Trophoblast cell (in vitro differentiated cells and primary cell): ENCODE data around the gene NXN.

ENCODE experiments used
- DNase-seq, 2 donors: peaks; one replicate each; pipeline ENCODE4 v3.0.0-alpha.2; 2016
- H2AFZ ChIP-seq: 2 replicates; pipeline ENCODE4 v1.6.1; 2013; ENCODE audit warnings: low read length, moderate library complexity, mild to moderate bottlenecking; ENCODE audit not compliant: insufficient read depth, poor library complexity
- H2AK5ac ChIP-seq: 2 replicates; pipeline ENCODE4 v1.6.1; 2013; ENCODE audit warnings: mild to moderate bottlenecking, low read length
- H2BK120ac ChIP-seq: 2 replicates; pipeline ENCODE4 v1.6.1; 2013; ENCODE audit warnings: low read length, mild to moderate bottlenecking, moderate library complexity; ENCODE audit not compliant: insufficient read depth, poor library complexity
- H2BK12ac ChIP-seq: 2 replicates; pipeline ENCODE4 v1.6.1; 2013; ENCODE audit warnings: mild to moderate bottlenecking, low read length, moderate library complexity
- H2BK5ac ChIP-seq: 2 replicates; pipeline ENCODE4 v1.6.1; 2013; ENCODE audit warnings: low read length, low read depth, moderate library complexity, mild to moderate bottlenecking; ENCODE audit not compliant: poor library complexity
- H3K14ac ChIP-seq: 2 replicates; pipeline ENCODE4 v1.6.1; 2013; ENCODE audit warnings: mild to moderate bottlenecking, low read length
- H3K18ac ChIP-seq: 2 replicates; pipeline ENCODE4 v1.6.1; 2013; ENCODE audit warnings: mild to moderate bottlenecking, low read length
- H3K23ac ChIP-seq: 2 replicates; pipeline ENCODE4 v1.6.1; 2013; ENCODE audit warnings: low read length
- H3K27ac ChIP-seq: 2 replicates; pipeline ENCODE4 v1.5.1; 2013; ENCODE audit warnings: low read depth, mild to moderate bottlenecking, inconsistent platforms, low read length, moderate library complexity
- H3K27me3 ChIP-seq: 2 replicates; pipeline ENCODE4 v1.6.1; 2013; ENCODE audit warnings: inconsistent platforms, mild to moderate bottlenecking, low read length, moderate library complexity; ENCODE audit not compliant: insufficient read depth
- H3K36me3 ChIP-seq, 2 experiments: 1 replicate in 1 of 2; 2 replicates in 1 of 2; pipeline ENCODE4 v1.6.1; 2013; ENCODE audit warnings: low read length in 2 of 2, mild to moderate bottlenecking in 2 of 2, moderate library complexity in 1 of 2; ENCODE audit not compliant: insufficient read depth in 2 of 2, control insufficient read depth in 1 of 2
- H3K4ac ChIP-seq: 2 replicates; pipeline ENCODE4 v1.6.1; 2013; ENCODE audit warnings: low read depth, mild to moderate bottlenecking, low read length, moderate library complexity
- H3K4me1 ChIP-seq, 2 experiments: 1 replicate in 1 of 2; 2 replicates in 1 of 2; pipeline ENCODE4 v1.6.1; 2013; ENCODE audit warnings: low read length in 2 of 2, mild to moderate bottlenecking in 2 of 2, moderate library complexity in 1 of 2; ENCODE audit not compliant: insufficient read depth in 2 of 2, control insufficient read depth in 1 of 2
- H3K4me2 ChIP-seq: 2 replicates; pipeline ENCODE4 v1.6.1; 2013; ENCODE audit warnings: inconsistent platforms, mild to moderate bottlenecking, low read length, moderate library complexity
- H3K4me3 ChIP-seq: 2 replicates; pipeline ENCODE4 v1.5.1; 2013; ENCODE audit warnings: mild to moderate bottlenecking, low read depth, low read length, inconsistent platforms
- H3K79me1 ChIP-seq: one replicate; pipeline ENCODE4 v1.6.1; 2013; ENCODE audit warnings: low read length
- H3K79me2 ChIP-seq: 2 replicates; pipeline ENCODE4 v1.6.1; 2013; ENCODE audit warnings: low read length, mild to moderate bottlenecking; ENCODE audit not compliant: control insufficient read depth, insufficient read depth, poor library complexity
- H3K9ac ChIP-seq: 2 replicates; pipeline ENCODE4 v1.6.1; 2013; ENCODE audit warnings: mild to moderate bottlenecking, low read length
- H3K9me3 ChIP-seq: 2 replicates; pipeline ENCODE4 v1.6.1; 2013; ENCODE audit warnings: low read depth, mild to moderate bottlenecking, control low read depth, inconsistent platforms, low read length; ENCODE audit not compliant: insufficient read depth
- H4K12ac ChIP-seq: 2 replicates; pipeline ENCODE4 v1.6.1; 2013; ENCODE audit warnings: low read depth, mild to moderate bottlenecking, low read length, moderate library complexity
- H4K8ac ChIP-seq: 2 replicates; pipeline ENCODE4 v1.6.1; 2013; ENCODE audit warnings: low read depth, mild to moderate bottlenecking, low read length, moderate library complexity
- H4K91ac ChIP-seq: one replicate; pipeline ENCODE4 v1.6.1; 2013; ENCODE audit warnings: low read depth, mild to moderate bottlenecking, low read length, moderate library complexity
- WGBS: extraction: QIAGEN DNeasy Blood & Tissue Kit; methylation state at CpG from one replicate; pipeline ENCODE4 v1.1.7; 2013; ENCODE audit warnings: missing lambda C conversion rate; ENCODE audit not compliant: insufficient read length, insufficient coverage; ENCODE audit errors: extremely low coverage; 5-methylcytosine and 5-hydroxymethylcytosine counted together

The NXN gene

GRCh38 chr17:967122-967521 lies 12.5 kb downstream of the NXN start:
- H4K8ac ChIP-seq: no peak overlapping the region
- no peak overlapping the region for H2BK5ac ChIP-seq
- H3K14ac ChIP-seq: no peak overlapping the region
- no peak overlapping the region for H3K23ac ChIP-seq
- no peak overlapping the region for H4K12ac ChIP-seq
- no peaks in the 10 kb centered on the region for H3K27me3 ChIP-seq
- peaks cover 0 to 2% of the 10 kb centered on the region in 2 experiments for H3K36me3 ChIP-seq
- H2BK120ac ChIP-seq: no peak overlapping the region
- peaks cover 19% of the 10 kb centered on the region for H3K79me2 ChIP-seq
- H4K91ac ChIP-seq: no peak overlapping the region
- H3K4me1 ChIP-seq: peaks cover 4 to 8% of the 10 kb centered on the region in 2 experiments
- no peak for DNase-seq
- no peaks in the 10 kb centered on the region for H3K9me3 ChIP-seq
- H3K4ac ChIP-seq: peak overlapping the region; percentile 75
- H3K18ac ChIP-seq: peak overlapping the region; percentile 38
- no peak overlapping the region for H2AFZ ChIP-seq
- no peaks in the 10 kb centered on the region for H3K79me1 ChIP-seq
- H3K4me2 ChIP-seq: no peak overlapping the region
- no peak overlapping the region for H2AK5ac ChIP-seq
- H3K9ac ChIP-seq: no peak overlapping the region
- WGBS: no CpG with 5 or more reads among the region's 9 CpGs
- H2BK12ac ChIP-seq: no peak overlapping the region
- H3K4me3 ChIP-seq: no peak overlapping the region
- no peak overlapping the region for H3K27ac ChIP-seq

- H3K27ac ChIP-seq: no peak overlapping the region
- H2AFZ ChIP-seq: no peak overlapping the region
- peaks cover 4 to 8% of the 10 kb centered on the region in 2 experiments for H3K4me1 ChIP-seq
- peaks cover 16% of the 10 kb centered on the region for H3K79me2 ChIP-seq
- H3K9me3 ChIP-seq: no peaks in the 10 kb centered on the region
- no peak overlapping the region for H3K9ac ChIP-seq
- H3K4me2 ChIP-seq: no peak overlapping the region
- no peak overlapping the region for H3K14ac ChIP-seq
- H2BK12ac ChIP-seq: no peak overlapping the region
- no peak overlapping the region for H3K4me3 ChIP-seq
- H2AK5ac ChIP-seq: no peak overlapping the region
- peak overlapping the region; percentile 22 for H3K4ac ChIP-seq
- no peak overlapping the region for H4K8ac ChIP-seq
- H3K27me3 ChIP-seq: no peaks in the 10 kb centered on the region
- H2BK5ac ChIP-seq: no peak overlapping the region
- no peak overlapping the region for H4K12ac ChIP-seq
- no CpG with 5 or more reads among the region's 12 CpGs for WGBS
- H4K91ac ChIP-seq: no peak overlapping the region
- H3K18ac ChIP-seq: no peak overlapping the region
- no peak overlapping the region for H3K23ac ChIP-seq
- H2BK120ac ChIP-seq: no peak overlapping the region
- H3K79me1 ChIP-seq: no peaks in the 10 kb centered on the region
- DNase-seq: no peak
- peaks cover 0 to under 1% of the 10 kb centered on the region in 2 experiments for H3K36me3 ChIP-seq
Observed at GRCh38 chr17:965311-965989, 14.1 kb downstream of the NXN start.

GRCh38 chr17:964876-965275 lies 14.7 kb downstream of the NXN start:
- H3K4me3 ChIP-seq: no peak overlapping the region
- no peak overlapping the region for H3K27ac ChIP-seq
- H3K23ac ChIP-seq: no peak overlapping the region
- no peak for DNase-seq
- no peak overlapping the region for H2AFZ ChIP-seq
- peak overlapping the region; percentile 90 for H3K4ac ChIP-seq
- no peak overlapping the region for H4K91ac ChIP-seq
- H2BK5ac ChIP-seq: no peak overlapping the region
- H3K4me1 ChIP-seq: peaks cover 4 to 5% of the 10 kb centered on the region in 2 experiments
- H3K36me3 ChIP-seq: no peaks in the 10 kb centered on the region
- no peak overlapping the region for H3K14ac ChIP-seq
- no peak overlapping the region for H3K18ac ChIP-seq
- no peaks in the 10 kb centered on the region for H3K9me3 ChIP-seq
- H3K79me1 ChIP-seq: no peaks in the 10 kb centered on the region
- H2BK12ac ChIP-seq: no peak overlapping the region
- no peak overlapping the region for H4K8ac ChIP-seq
- H3K9ac ChIP-seq: no peak overlapping the region
- H3K27me3 ChIP-seq: no peaks in the 10 kb centered on the region
- H2BK120ac ChIP-seq: no peak overlapping the region
- H2AK5ac ChIP-seq: no peak overlapping the region
- H3K79me2 ChIP-seq: peaks cover 18% of the 10 kb centered on the region
- no peak overlapping the region for H3K4me2 ChIP-seq
- no peak overlapping the region for H4K12ac ChIP-seq
- no CpG with 5 or more reads among the region's 14 CpGs for WGBS

GRCh38 chr17:962670-963069 lies 16.9 kb downstream of the NXN start:
- Histone ChIP-seq H3K4me1 (peaks cover 10 to 16% of the 10 kb centered on the region in 2 experiments), H3K27ac (no peak overlapping the region), H3K18ac (no peak overlapping the region), H4K91ac (no peak overlapping the region), H3K4ac (peak overlapping the region; percentile 24), H4K12ac (no peak overlapping the region), H3K9me3 (no peaks in the 10 kb centered on the region), H2AK5ac (no peak overlapping the region), H3K14ac (no peak overlapping the region), H3K79me2 (peaks cover 18% of the 10 kb centered on the region), H2BK5ac (no peak overlapping the region), H3K79me1 (no peaks in the 10 kb centered on the region), H2BK120ac (no peak overlapping the region), H3K9ac (no peak overlapping the region), H3K23ac (no peak overlapping the region), H3K36me3 (peaks cover 0 to 2% of the 10 kb centered on the region in 2 experiments), H2BK12ac (no peak overlapping the region), H3K4me2 (no peak overlapping the region), H2AFZ (no peak overlapping the region), H3K4me3 (no peak overlapping the region), H4K8ac (no peak overlapping the region), H3K27me3 (no peaks in the 10 kb centered on the region)
- DNase-seq: no peak
- WGBS: no CpG with 5 or more reads among the region's 11 CpGs
